Raji (cell line): Measurements from ENCODE around the gene PLAU.
A peak's percentile ranks its signal among the peaks of the same experiment; 100 is the strongest.

ENCODE experiments used
- POLR2A ChIP-seq: IDR thresholded peaks from 2 replicates; pipeline ENCODE4 v1.6.1; 2011; ENCODE audit warnings: low read depth, low read length, control low read depth; ENCODE audit not compliant: insufficient read depth

Gene PLAU

DNA sequence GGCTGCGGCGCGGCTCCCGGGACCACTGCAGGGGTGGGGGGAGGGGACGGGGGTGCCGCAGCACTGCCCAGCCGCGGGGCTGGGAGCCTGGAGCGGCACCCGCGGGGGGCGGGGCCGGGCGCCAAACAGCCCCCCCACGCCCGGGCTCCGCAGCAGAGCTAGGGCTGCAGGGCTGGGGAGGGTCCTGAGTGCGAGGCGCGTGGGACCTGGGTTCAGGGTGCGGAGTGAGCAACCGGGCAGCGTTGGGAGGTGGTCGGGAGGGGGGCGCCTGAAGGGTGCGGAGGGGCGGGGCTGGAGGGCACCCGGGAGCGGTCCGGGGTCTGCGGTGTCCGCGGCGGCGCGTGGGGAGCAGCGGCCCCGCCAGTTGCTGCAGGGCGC lies 37.1 kb upstream of the PLAU start:
- no peak for TF ChIP-seq POLR2A

GRCh38 chr10:73874267-73875138 lies 36.4 kb upstream of the PLAU start, which contains the start of gene CAMK2G:
TSS of gene CAMK2G (minus strand) at chr10:73874555. CDS start at chr10:73874461, 94 bp downstream.
- peak; percentile 79 for TF ChIP-seq POLR2A

DNA sequence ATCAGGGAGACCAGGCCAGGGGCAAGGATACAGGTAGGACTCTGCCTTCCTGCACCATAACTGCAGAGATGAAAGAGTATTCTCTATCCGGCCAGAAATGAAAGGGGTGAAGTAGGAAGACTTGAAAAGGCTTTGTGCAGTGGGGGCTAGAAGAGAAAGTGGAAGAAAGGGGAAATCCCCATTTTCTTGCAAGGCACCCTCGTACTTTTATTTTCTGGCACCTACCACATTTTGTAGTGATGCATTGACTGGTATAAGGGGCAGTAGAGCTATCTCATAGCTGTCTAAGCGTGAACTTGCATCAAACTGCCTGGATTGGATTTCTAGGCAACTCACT lies 35.8 kb upstream of the PLAU start:
- no peak for TF ChIP-seq POLR2A

GRCh38 chr10:73876157-73876556 lies 34.8 kb upstream of the PLAU start:
- TF ChIP-seq POLR2A, result no peak

GRCh38 chr10:73876566-73876965 lies 34.4 kb upstream of the PLAU start:
- TF ChIP-seq POLR2A, result no peak

GRCh38 chr10:73876971-73877370 lies 34.0 kb upstream of the PLAU start:
- TF ChIP-seq POLR2A, result no peak

- TF ChIP-seq POLR2A, result no peak
Measured at GRCh38 chr10:73877533-73878160, 33.3 kb upstream of the PLAU start.

GRCh38 chr10:73878365-73878764 lies 32.6 kb upstream of the PLAU start:
- no peak for TF ChIP-seq POLR2A

- TF ChIP-seq POLR2A, result no peak
Measured at GRCh38 chr10:73879296-73880173, 31.4 kb upstream of the PLAU start.

- TF ChIP-seq POLR2A, result no peak
Measured at GRCh38 chr10:73881221-73881919, 29.6 kb upstream of the PLAU start.

DNA sequence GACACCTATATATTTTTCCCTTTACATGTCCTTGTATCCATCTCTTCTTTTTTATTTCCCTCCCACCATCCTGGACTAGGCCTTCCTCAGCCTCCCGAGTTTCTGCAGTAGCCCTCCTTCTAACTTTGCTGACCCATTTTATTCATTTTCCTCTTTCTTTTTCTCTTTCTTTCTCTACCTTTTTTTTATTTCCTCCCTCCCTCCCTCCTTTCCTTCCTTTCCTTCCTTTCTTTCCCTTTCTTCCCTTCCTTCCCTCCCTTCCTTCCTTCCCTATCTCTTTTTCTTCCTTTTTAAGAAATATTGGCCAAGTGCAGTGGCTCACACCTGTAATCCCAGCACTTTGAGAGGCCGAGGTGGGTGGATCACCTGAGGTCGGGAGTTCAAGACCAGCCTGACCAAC lies 26.9 kb upstream of the PLAU start:
- no peak for TF ChIP-seq POLR2A

DNA sequence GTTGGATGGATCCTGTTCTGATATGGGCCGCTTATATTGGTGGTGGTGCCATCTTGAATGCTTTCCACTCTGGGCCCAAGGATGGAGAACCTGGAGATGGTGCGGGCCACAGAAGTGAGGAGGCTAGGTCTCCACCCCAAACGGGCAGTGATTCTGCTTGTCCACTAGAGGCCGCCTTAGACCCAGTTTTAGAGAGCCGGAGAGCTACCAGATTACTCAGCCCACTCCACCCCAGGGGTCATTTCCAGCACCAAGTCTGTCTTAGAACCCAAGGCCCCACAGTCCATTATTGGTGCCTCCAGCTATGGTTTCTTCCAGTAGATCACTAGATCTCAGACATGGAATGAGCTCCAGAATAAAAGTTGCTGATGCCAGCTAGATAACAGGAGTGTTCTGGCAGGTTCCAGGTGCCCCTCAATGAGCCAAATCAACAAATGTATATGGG lies 24.8 kb upstream of the PLAU start:
- TF ChIP-seq POLR2A, result no peak

- no peak for TF ChIP-seq POLR2A
Measured at GRCh38 chr10:73886661-73887293, 24.2 kb upstream of the PLAU start.

GRCh38 chr10:73887294-73888039 lies 23.5 kb upstream of the PLAU start:
- TF ChIP-seq POLR2A, result no peak
